Panc1 (cell line): ENCODE measurements around the gene PRR20G. TPM values are rescaled to one million over a fixed set of nuclear protein-coding genes. Genes with fewer than 3 reads are reported as not detected.
"Not testable (repeated sequence)": the region's sequence is repeated elsewhere in the genome, so short reads cannot be mapped to it uniquely, and the experiment has no call there.

ENCODE experiments used
- ATAC-seq: fragments of 200-7000 bp; cut with Tn5 transposase; 2 replicates; pipeline ENCODE4 v1.9.1; 2020; ENCODE audit warnings: mild to moderate bottlenecking, moderate library complexity
- BruUV-seq: library from RNA; stranded (reverse); fragments of 400-500 nt; replicated peaks from 2 replicates; lab custom pipeline; 2021; lab: Mats Ljungman, UMichigan
- CTCF ChIA-PET: fragments of 300-600 bp; sonication (Branson Sonifier 250); formaldehyde crosslinking; loops from one replicate; lab custom pipeline; 2022; ENCODE audit warnings: antibody characterized with exemption; lab: Charles Lee
- POLR2A ChIA-PET: fragments of 300-600 bp; sonication (Branson Sonifier 250); formaldehyde crosslinking; loops from one replicate; lab custom pipeline; 2022; ENCODE audit warnings: antibody characterized with exemption; lab: Charles Lee
- DNase-seq: peaks from one replicate; pipeline ENCODE4 v3.0.0-alpha.2; 2010; ENCODE audit warnings: low read depth, low spot score
- H3K27ac ChIP-seq: 2 replicates; pipeline ENCODE4 v1.5.1; 2011; ENCODE audit warnings: mild to moderate bottlenecking, low read length, inconsistent platforms
- H3K27me3 ChIP-seq: fragments of 200-500 bp; sonication (Bioruptor generic); 2 replicates; pipeline ENCODE4 v1.6.0; 2014; ENCODE audit warnings: low read length, inconsistent platforms; ENCODE audit not compliant: control insufficient read depth, insufficient read depth
- H3K36me3 ChIP-seq: fragments of 200-500 bp; sonication (Bioruptor generic); 2 replicates; pipeline ENCODE4 v1.5.1; 2014; ENCODE audit warnings: inconsistent platforms, mild to moderate bottlenecking, low read length, moderate library complexity; ENCODE audit not compliant: control insufficient read depth, insufficient read depth
- H3K4me1 ChIP-seq: 2 replicates; pipeline ENCODE4 v1.5.1; 2011; ENCODE audit warnings: inconsistent platforms, mild to moderate bottlenecking, low read length, moderate library complexity; ENCODE audit not compliant: control insufficient read depth, insufficient read depth
- H3K4me3 ChIP-seq, 2 experiments: 2 replicates each; pipeline ENCODE4 v1.5.1; 2011 to 2012; ENCODE audit warnings: low read depth in 2 of 2, low read length in 2 of 2, mild to moderate bottlenecking in 2 of 2, inconsistent platforms in 1 of 2, moderate library complexity in 1 of 2
- H3K9me3 ChIP-seq: fragments of 200-500 bp; sonication (Bioruptor generic); 2 replicates; pipeline ENCODE4 v1.5.1; 2014; ENCODE audit warnings: low read depth, mild to moderate bottlenecking, inconsistent platforms, low read length, moderate library complexity; ENCODE audit not compliant: control insufficient read depth, insufficient read depth
- CTCF ChIP-seq: fragments of 450-650 bp; IDR thresholded peaks from 2 replicates; pipeline ENCODE4 v1.5.1; 2017; ENCODE audit warnings: mild to moderate bottlenecking
- POLR2AphosphoS5 ChIP-seq: IDR thresholded peaks from 2 replicates; pipeline ENCODE4 v1.6.1; 2012; ENCODE audit warnings: mild to moderate bottlenecking, low read depth, low read length, moderate library complexity
- REST ChIP-seq, 2 experiments: IDR thresholded peaks; 2 replicates each; pipeline ENCODE4 v1.6.1; 2011 to 2012; ENCODE audit warnings: low read depth in 2 of 2, control low read depth in 1 of 2, low read length in 1 of 2, mild to moderate bottlenecking in 1 of 2, moderate library complexity in 1 of 2; ENCODE audit not compliant: insufficient read depth in 1 of 2
- SIN3A ChIP-seq: IDR thresholded peaks from 2 replicates; pipeline ENCODE4 v1.6.1; 2012; ENCODE audit warnings: low read depth, mild to moderate bottlenecking, low read length, moderate library complexity, borderline replicate concordance; ENCODE audit not compliant: insufficient read depth
- TCF7L2 ChIP-seq: IDR thresholded peaks from 2 replicates; pipeline ENCODE4 v1.6.1; 2011; ENCODE audit warnings: mild to moderate bottlenecking, low read depth, low read length, inconsistent platforms
- in situ Hi-C: cut with HindIII; loops from 2 replicates; pipeline ENCODE4 v1.10.0; 2016; ENCODE audit warnings: low sequenced_read_pairs, low pct_unique_long_range_greater_than_20kb
- intact Hi-C: fragments of 100-400 bp; cut with micrococcal nuclease; formaldehyde crosslinking; loops from one replicate; pipeline ENCODE4 v1.10.0; 2022; ENCODE audit not compliant: unreplicated experiment
- total RNA-seq: library from RNA; stranded (reverse); gene quantifications from one replicate; pipeline ENCODE4 v1.2.1, GENCODE V29; 2021; ENCODE audit not compliant: unreplicated experiment

The PRR20G gene
- total RNA-seq, 1 experiment from 2014 or later, result not detected

GRCh38 chr3:127312818-127313217 is 25.0 kb upstream of the PRR20G start:
- Histone ChIP-seq H3K36me3 (no peaks in the 10 kb centered on the region; the same call in 1 of the 2 replicates), H3K4me3 (no peak overlapping the region), H3K27ac (no peak overlapping the region), H3K27me3 (peaks cover 36% of the 10 kb centered on the region), H3K4me1 (no peaks in the 10 kb centered on the region), H3K9me3 (no peaks in the 10 kb centered on the region)
- TF ChIP-seq CTCF (no peak), REST (IDR thresholded peaks at IDR 0.05; ENCODE audit: insufficient read depth in 1 of 2, low read depth in 2 of 2, low read length in 1 of 2) (no peak), TCF7L2 (no peak), POLR2AphosphoS5 (no peak), SIN3A (no peak)
- POLR2A ChIA-PET, result no interaction called here
- ATAC-seq (no peak), DNase-seq (no peak)
- CTCF ChIA-PET, result no interaction called here
- in situ Hi-C loops (no loop called here), intact Hi-C loops (no loop called here)
- BruUV-seq, result no TSS peak

- ATAC-seq, H3K9me3 ChIP-seq, H3K4me1 ChIP-seq, H3K36me3 ChIP-seq, DNase-seq, H3K4me3 ChIP-seq, POLR2A ChIA-PET, in situ Hi-C loops, BruUV-seq, intact Hi-C loops, H3K27ac ChIP-seq: not testable (repeated sequence)
- CTCF ChIA-PET, result interaction anchor here (0.6 kb wide), 1 partner anchor 878 kb away, joined by 4 read pairs; no protein-coding TSS in a partner anchor
- peaks cover 28% of the 10 kb centered on the region for H3K27me3 ChIP-seq
These were observed 21.0 kb upstream of the PRR20G start for GRCh38 chr3:127308821-127309220.

GRCh38 chr3:127307916-127308315 is 20.1 kb upstream of the PRR20G start:
- TF ChIP-seq CTCF (no peak), REST (IDR thresholded peaks at IDR 0.05; ENCODE audit: insufficient read depth in 1 of 2, low read depth in 2 of 2, low read length in 1 of 2) (no peak), TCF7L2 (no peak), SIN3A (no peak), POLR2AphosphoS5 (no peak)
- H3K27me3 ChIP-seq, result peaks cover 33% of the 10 kb centered on the region
- H3K4me3 ChIP-seq, result no peak overlapping the region
- BruUV-seq, result no TSS peak
- in situ Hi-C loops, result no loop called here
- no peak overlapping the region for H3K27ac ChIP-seq
- DNase-seq (no peak), ATAC-seq (no peak)
- intact Hi-C loops, result no loop called here
- POLR2A ChIA-PET, result no interaction called here
- no peaks in the 10 kb centered on the region for H3K9me3 ChIP-seq
- CTCF ChIA-PET, result no interaction called here
- no peaks in the 10 kb centered on the region; the same call in 1 of the 2 replicates for H3K36me3 ChIP-seq
- H3K4me1 ChIP-seq, result peaks cover 3% of the 10 kb centered on the region
